ENCODE results near the gene ADORA1.

DNA sequence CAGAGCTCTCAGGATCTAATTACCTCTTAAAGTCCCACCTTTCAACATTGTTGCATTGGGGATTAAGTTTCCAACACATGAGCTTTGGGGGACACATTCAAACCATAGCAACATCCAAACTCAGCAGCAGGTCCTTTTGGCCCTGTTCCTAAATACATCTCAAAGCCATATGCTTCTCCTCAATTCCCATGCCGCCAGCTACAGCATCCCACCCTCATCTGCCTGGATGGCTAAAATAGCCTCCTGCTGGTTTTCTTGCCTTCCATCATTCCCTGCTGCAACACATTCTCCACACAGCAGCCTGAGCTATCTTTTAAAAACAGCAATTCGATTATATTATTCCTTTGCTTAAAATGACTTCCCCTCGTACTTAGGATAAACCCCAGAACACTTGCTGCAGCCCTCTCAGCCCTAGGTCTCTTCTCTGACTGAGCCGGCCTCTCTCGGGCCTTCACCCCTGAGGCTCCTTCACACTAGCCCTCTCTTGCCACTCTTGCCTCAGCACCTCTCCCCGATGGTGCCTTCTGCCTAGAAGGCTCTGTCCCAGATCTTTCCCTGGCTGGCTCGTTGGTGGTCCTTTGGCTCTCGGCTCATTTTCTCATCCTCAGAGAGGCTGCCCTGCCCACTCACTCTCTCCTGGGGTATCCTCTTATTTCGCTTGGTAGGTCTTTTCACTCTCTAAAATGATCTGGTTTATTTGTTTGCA is 31.6 kb downstream of the ADORA1 start:
- TF ChIP-seq, protein P1, sequence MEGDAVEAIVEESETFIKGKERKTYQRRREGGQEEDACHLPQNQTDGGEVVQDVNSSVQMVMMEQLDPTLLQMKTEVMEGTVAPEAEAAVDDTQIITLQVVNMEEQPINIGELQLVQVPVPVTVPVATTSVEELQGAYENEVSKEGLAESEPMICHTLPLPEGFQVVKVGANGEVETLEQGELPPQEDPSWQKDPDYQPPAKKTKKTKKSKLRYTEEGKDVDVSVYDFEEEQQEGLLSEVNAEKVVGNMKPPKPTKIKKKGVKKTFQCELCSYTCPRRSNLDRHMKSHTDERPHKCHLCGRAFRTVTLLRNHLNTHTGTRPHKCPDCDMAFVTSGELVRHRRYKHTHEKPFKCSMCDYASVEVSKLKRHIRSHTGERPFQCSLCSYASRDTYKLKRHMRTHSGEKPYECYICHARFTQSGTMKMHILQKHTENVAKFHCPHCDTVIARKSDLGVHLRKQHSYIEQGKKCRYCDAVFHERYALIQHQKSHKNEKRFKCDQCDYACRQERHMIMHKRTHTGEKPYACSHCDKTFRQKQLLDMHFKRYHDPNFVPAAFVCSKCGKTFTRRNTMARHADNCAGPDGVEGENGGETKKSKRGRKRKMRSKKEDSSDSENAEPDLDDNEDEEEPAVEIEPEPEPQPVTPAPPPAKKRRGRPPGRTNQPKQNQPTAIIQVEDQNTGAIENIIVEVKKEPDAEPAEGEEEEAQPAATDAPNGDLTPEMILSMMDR (IDR thresholded peaks at IDR 0.05): no peak
- TF ChIP-seq POLR2A (IDR thresholded peaks at IDR 0.05): no peak

All from prostate gland (tissue), 2 donors.